ENCODE results near the gene KDSR. TPM values are rescaled to one million over a fixed set of nuclear protein-coding genes. Genes with fewer than 3 reads are reported as not detected.

The KDSR gene
- total RNA-seq, 1 experiment from 2014 or later, result 26.8 TPM

DNA sequence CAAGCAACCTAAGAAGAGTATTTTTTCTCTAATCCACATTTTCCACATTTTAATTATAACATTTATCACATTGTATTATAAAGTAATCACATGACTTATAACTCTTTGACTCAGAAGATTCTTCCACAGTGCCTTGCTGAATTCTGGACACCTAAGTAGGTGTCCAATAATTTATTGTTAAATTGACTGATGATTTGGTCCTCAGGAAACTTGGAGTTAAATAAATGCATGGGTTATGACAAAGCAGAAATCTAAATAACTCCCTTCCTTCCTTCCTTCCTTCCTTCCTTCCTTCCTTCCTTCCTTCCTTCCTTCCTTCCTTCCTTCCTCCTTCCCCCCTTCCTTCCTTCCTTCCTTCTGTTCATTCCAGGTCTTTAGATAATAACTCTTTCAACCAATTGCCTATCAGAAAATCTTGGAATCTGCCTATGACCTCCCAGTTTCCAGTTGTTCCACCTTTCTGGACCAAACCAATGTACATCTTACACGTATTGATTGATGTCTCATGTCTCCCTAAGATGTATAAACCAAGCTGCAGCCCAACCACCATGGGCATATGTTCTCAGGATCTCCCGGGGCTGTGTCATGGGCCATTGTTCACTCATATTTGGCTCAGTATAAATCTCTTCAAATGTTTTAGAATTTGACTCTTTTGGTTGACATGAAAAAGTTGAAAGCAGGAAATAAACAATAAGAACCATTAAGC is 10.4 kb upstream of the KDSR start:
- Histone ChIP-seq H3K36me3 (ENCODE audit: control insufficient read depth, insufficient read depth, low read length) (no peaks in the 10 kb centered on the region), H3K4me1 (no peaks in the 10 kb centered on the region), H3K4me3 (ENCODE audit: low read depth, low read length) (no peak overlapping the region), H3K9me3 (no peaks in the 10 kb centered on the region), H3K27me3 (replicated peaks; ENCODE audit: control insufficient read depth, insufficient read depth, low read length) (no peaks in the 10 kb centered on the region)
- POLR2A ChIA-PET, result no interaction called here
- TF ChIP-seq, protein P1, sequence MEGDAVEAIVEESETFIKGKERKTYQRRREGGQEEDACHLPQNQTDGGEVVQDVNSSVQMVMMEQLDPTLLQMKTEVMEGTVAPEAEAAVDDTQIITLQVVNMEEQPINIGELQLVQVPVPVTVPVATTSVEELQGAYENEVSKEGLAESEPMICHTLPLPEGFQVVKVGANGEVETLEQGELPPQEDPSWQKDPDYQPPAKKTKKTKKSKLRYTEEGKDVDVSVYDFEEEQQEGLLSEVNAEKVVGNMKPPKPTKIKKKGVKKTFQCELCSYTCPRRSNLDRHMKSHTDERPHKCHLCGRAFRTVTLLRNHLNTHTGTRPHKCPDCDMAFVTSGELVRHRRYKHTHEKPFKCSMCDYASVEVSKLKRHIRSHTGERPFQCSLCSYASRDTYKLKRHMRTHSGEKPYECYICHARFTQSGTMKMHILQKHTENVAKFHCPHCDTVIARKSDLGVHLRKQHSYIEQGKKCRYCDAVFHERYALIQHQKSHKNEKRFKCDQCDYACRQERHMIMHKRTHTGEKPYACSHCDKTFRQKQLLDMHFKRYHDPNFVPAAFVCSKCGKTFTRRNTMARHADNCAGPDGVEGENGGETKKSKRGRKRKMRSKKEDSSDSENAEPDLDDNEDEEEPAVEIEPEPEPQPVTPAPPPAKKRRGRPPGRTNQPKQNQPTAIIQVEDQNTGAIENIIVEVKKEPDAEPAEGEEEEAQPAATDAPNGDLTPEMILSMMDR (IDR thresholded peaks at IDR 0.05; ENCODE audit: insufficient read depth in 1 of 2, low read depth in 1 of 2, low read length in 1 of 2, severe bottlenecking in 1 of 2, unreplicated experiment in 1 of 2), result no peak
- no peaks in the 10 kb centered on the region for H3K9me3 Mint-ChIP-seq (ENCODE audit: unreplicated experiment)
- no TSS peak for BruUV-seq (replicated peaks)
- H3K27ac Mint-ChIP-seq (ENCODE audit: unreplicated experiment), result no peak overlapping the region
- H3K4me3 Mint-ChIP-seq (ENCODE audit: unreplicated experiment), result no peak overlapping the region
- H3K4me1 Mint-ChIP-seq (ENCODE audit: low read depth, unreplicated experiment), result peaks cover 13% of the 10 kb centered on the region
- DNase-seq, result no peak
- no peaks in the 10 kb centered on the region for H3K36me3 Mint-ChIP-seq (ENCODE audit: insufficient read depth, unreplicated experiment)
- intact Hi-C loops (cut with micrococcal nuclease; ENCODE audit: unreplicated experiment), result no loop called here
- CTCF ChIA-PET, result no interaction called here
- no peaks in the 10 kb centered on the region for H3K27me3 Mint-ChIP-seq (ENCODE audit: insufficient read depth, unreplicated experiment)

DNA sequence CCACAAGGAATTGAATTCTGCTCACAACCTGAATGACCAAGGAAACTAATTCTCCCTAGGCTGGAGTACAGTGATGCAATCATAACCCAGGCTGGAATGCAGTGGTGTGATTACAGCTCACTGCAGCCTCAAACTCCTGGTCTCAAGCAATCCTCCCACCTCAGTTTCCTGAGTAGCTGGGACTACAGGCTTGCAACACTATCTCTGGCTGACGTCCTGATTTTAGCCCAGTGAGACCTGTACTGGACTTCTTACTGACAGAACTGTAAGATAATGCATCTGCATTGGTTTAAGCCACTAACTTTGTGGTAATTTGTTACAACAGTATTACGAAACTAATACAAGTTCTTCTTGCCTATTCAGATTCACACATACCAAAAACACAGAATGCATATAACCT is 9.5 kb upstream of the KDSR start:
- peaks cover 13% of the 10 kb centered on the region for H3K4me1 Mint-ChIP-seq (ENCODE audit: low read depth, unreplicated experiment)
- H3K36me3 ChIP-seq (ENCODE audit: control insufficient read depth, insufficient read depth, low read length), result no peaks in the 10 kb centered on the region
- CTCF ChIA-PET, result no interaction called here
- TF ChIP-seq, protein P1 (IDR thresholded peaks at IDR 0.05; ENCODE audit: insufficient read depth in 1 of 2, low read depth in 1 of 2, low read length in 1 of 2, severe bottlenecking in 1 of 2, unreplicated experiment in 1 of 2), result no peak
- no peak overlapping the region for H3K4me3 Mint-ChIP-seq (ENCODE audit: unreplicated experiment)
- no peak overlapping the region for H3K4me3 ChIP-seq (ENCODE audit: low read depth, low read length)
- no peaks in the 10 kb centered on the region for H3K27me3 ChIP-seq (replicated peaks; ENCODE audit: control insufficient read depth, insufficient read depth, low read length)
- no peaks in the 10 kb centered on the region for H3K36me3 Mint-ChIP-seq (ENCODE audit: insufficient read depth, unreplicated experiment)
- POLR2A ChIA-PET, result no interaction called here
- H3K9me3 ChIP-seq, result no peaks in the 10 kb centered on the region
- H3K4me1 ChIP-seq, result no peaks in the 10 kb centered on the region
- BruUV-seq (replicated peaks), result no TSS peak
- H3K27ac Mint-ChIP-seq (ENCODE audit: unreplicated experiment), result no peak overlapping the region
- DNase-seq, result no peak
- H3K27me3 Mint-ChIP-seq (ENCODE audit: insufficient read depth, unreplicated experiment), result no peaks in the 10 kb centered on the region
- intact Hi-C loops (cut with micrococcal nuclease; ENCODE audit: unreplicated experiment), result no loop called here
- H3K9me3 Mint-ChIP-seq (ENCODE audit: unreplicated experiment), result no peaks in the 10 kb centered on the region

DNA sequence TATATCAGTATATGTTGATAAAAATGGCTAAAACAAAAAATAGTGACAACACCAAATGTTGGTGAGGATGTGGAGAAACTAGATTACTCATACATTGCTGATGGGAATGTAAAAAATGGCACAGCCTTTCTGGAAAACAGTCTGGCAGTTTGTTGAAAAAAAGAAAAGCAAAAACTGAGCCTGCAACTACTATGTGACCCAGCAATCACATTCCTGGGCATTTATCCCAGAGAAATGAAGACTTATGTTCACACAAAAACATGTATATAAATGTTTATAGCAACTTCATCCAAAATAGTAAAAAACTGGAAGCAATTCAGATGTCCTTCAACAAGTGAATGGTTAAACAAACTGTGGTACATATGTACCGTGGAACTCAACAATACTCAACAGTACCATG is 7.5 kb upstream of the KDSR start:
- H3K36me3 Mint-ChIP-seq (ENCODE audit: insufficient read depth, unreplicated experiment), result no peaks in the 10 kb centered on the region
- H3K27ac Mint-ChIP-seq (ENCODE audit: unreplicated experiment), result no peak overlapping the region
- Histone ChIP-seq H3K27me3 (replicated peaks; ENCODE audit: control insufficient read depth, insufficient read depth, low read length) (no peaks in the 10 kb centered on the region), H3K4me1 (no peaks in the 10 kb centered on the region), H3K4me3 (ENCODE audit: low read depth, low read length) (no peak overlapping the region), H3K9me3 (no peaks in the 10 kb centered on the region), H3K36me3 (ENCODE audit: control insufficient read depth, insufficient read depth, low read length) (no peaks in the 10 kb centered on the region)
- ChIA-PET CTCF (no interaction called here), POLR2A (no interaction called here)
- no peak overlapping the region for H3K4me3 Mint-ChIP-seq (ENCODE audit: unreplicated experiment)
- no peaks in the 10 kb centered on the region for H3K9me3 Mint-ChIP-seq (ENCODE audit: unreplicated experiment)
- no TSS peak for BruUV-seq (replicated peaks)
- TF ChIP-seq, protein P1 (IDR thresholded peaks at IDR 0.05; ENCODE audit: insufficient read depth in 1 of 2, low read depth in 1 of 2, low read length in 1 of 2, severe bottlenecking in 1 of 2, unreplicated experiment in 1 of 2), result no peak
- H3K27me3 Mint-ChIP-seq (ENCODE audit: insufficient read depth, unreplicated experiment), result no peaks in the 10 kb centered on the region
- intact Hi-C loops (cut with micrococcal nuclease; ENCODE audit: unreplicated experiment), result no loop called here
- peaks cover 9% of the 10 kb centered on the region for H3K4me1 Mint-ChIP-seq (ENCODE audit: low read depth, unreplicated experiment)
- no peak for DNase-seq
